ENCODE data around the gene CAP2. TPM values are rescaled to one million over a fixed set of nuclear protein-coding genes. Genes with fewer than 3 reads are reported as not detected.
"Not testable (repeated sequence)": the region's sequence is repeated elsewhere in the genome, so short reads cannot be mapped to it uniquely, and the experiment has no call there.

CAP2 gene
- total RNA-seq, 3 donors from 2014 or later = 3.9 to 15.1 (median 7.5) TPM

GRCh38 chr6:17427062-17427461, 33.7 kb downstream of the CAP2 start:
- TF ChIP-seq POLR2AphosphoS5 (IDR thresholded peaks at IDR 0.05) (no peak), POLR2A (IDR thresholded peaks at IDR 0.05) (no peak), CTCF (IDR thresholded peaks at IDR 0.05) (no peak)
- Histone ChIP-seq H3K4me3 (no peak overlapping the region), H3K27me3 (no peaks in the 10 kb centered on the region), H3K36me3 (no peaks in the 10 kb centered on the region), H3K4me1 (no peaks in the 10 kb centered on the region), H3K9me3 (no peaks in the 10 kb centered on the region), H3K27ac (no peak overlapping the region)
- intact Hi-C loops (cut with DNase I; ENCODE audit: low total_unique reads) = no loop called here
- no peak for DNase-seq (ENCODE audit: low spot score in 2 of 2)

GRCh38 chr6:17427617-17428016, 34.2 kb downstream of the CAP2 start:
- Histone ChIP-seq H3K4me1 (no peaks in the 10 kb centered on the region), H3K36me3 (no peaks in the 10 kb centered on the region), H3K27ac (no peak overlapping the region), H3K27me3 (no peaks in the 10 kb centered on the region), H3K4me3 (no peak overlapping the region), H3K9me3 (no peaks in the 10 kb centered on the region)
- TF ChIP-seq POLR2A (IDR thresholded peaks at IDR 0.05) = no peak
- no peak for TF ChIP-seq CTCF (IDR thresholded peaks at IDR 0.05)
- no peak for TF ChIP-seq POLR2AphosphoS5 (IDR thresholded peaks at IDR 0.05)
- DNase-seq (ENCODE audit: low spot score in 2 of 2) = no peak
- intact Hi-C loops (cut with DNase I; ENCODE audit: low total_unique reads) = no loop called here

GRCh38 chr6:17428595-17429120, 35.3 kb downstream of the CAP2 start:
- H3K27me3 ChIP-seq; intact Hi-C loops (cut with DNase I; ENCODE audit: low total_unique reads); DNase-seq (ENCODE audit: low spot score in 2 of 2); H3K27ac ChIP-seq; H3K9me3 ChIP-seq; H3K4me1 ChIP-seq; H3K36me3 ChIP-seq; H3K4me3 ChIP-seq: not testable (repeated sequence)

GRCh38 chr6:17429383-17430061, 36.1 kb downstream of the CAP2 start:
- Histone ChIP-seq H3K9me3 (no peaks in the 10 kb centered on the region), H3K4me1 (no peaks in the 10 kb centered on the region), H3K27me3 (no peaks in the 10 kb centered on the region), H3K4me3 (no peak overlapping the region), H3K27ac (no peak overlapping the region), H3K36me3 (no peaks in the 10 kb centered on the region)
- no peak for DNase-seq (ENCODE audit: low spot score in 2 of 2)
- intact Hi-C loops (cut with DNase I; ENCODE audit: low total_unique reads) = no loop called here
- no peak for TF ChIP-seq POLR2A (IDR thresholded peaks at IDR 0.05)
- no peak for TF ChIP-seq CTCF (IDR thresholded peaks at IDR 0.05)
- TF ChIP-seq POLR2AphosphoS5 (IDR thresholded peaks at IDR 0.05) = no peak

- TF ChIP-seq CTCF (IDR thresholded peaks at IDR 0.05) (no peak), POLR2AphosphoS5 (IDR thresholded peaks at IDR 0.05) (no peak), POLR2A (IDR thresholded peaks at IDR 0.05) (no peak)
- no peaks in the 10 kb centered on the region for H3K36me3 ChIP-seq
- H3K27me3 ChIP-seq = no peaks in the 10 kb centered on the region
- H3K27ac ChIP-seq = no peak overlapping the region
- no peak overlapping the region for H3K4me3 ChIP-seq
- H3K4me1 ChIP-seq = no peaks in the 10 kb centered on the region
- no peaks in the 10 kb centered on the region for H3K9me3 ChIP-seq
- no peak for DNase-seq (ENCODE audit: low spot score in 2 of 2)
- intact Hi-C loops (cut with DNase I; ENCODE audit: low total_unique reads) = no loop called here
These were observed 38.2 kb downstream of the CAP2 start for GRCh38 chr6:17431581-17431980.

Data from breast epithelium (tissue), 4 donors.